B cell (primary cell): Measurements from ENCODE around the gene LIMS2.

ENCODE experiments used
- EZH2 ChIP-seq: IDR thresholded peaks from 2 replicates; pipeline ENCODE4 v1.6.1; 2012; ENCODE audit warnings: borderline replicate concordance, low read depth, mild to moderate bottlenecking, moderate library complexity, low read length; ENCODE audit not compliant: insufficient read depth, poor library complexity, severe bottlenecking
- TF ChIP-seq, protein P1 (sequence below): fragments of 200-600 bp; IDR thresholded peaks from one replicate; pipeline ENCODE4 v1.8.0; 2022; ENCODE audit warnings: antibody characterized with exemption, mild to moderate bottlenecking

DNA sequence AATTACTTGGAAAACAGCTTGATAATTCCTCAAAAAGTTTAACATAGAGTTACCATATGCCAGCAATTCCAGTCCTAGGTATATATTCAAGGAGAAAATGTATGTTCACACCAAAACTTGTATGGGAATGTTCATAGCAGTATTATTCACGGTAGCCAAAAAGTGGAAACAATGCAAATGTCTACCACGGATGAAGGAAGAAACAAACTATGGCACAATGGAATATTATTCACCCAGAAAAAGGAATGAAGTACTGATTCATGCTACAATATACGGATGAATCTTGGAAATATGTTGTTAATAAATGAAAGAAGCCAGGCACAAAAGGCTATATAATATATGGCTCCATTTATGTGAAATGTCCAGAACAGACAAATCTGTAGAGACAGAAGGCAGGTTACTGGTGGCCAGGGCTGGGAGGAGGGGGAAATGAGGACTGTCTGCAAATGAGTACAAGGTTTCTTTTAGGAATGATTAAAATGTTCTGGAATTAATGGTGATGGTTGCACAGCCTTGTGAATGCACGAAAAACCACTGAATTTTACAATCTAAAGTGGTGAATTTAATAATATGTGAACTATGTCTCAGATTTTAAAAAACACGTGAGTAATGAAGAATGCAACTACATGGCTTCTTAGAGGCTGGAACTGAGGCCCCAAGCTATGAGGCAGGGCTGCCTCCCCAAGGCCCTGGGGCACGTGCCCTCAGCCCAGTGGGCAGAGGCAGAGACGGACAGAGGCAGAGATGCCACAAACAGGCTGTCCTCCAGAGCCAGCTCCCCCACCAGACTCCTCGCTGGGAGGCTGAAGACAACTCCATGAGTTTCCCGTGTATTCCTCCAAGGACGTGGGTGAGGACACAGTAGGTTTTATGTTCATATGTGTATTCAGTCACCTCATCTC is 5.0 kb downstream of the LIMS2 start:
- no peak for TF ChIP-seq EZH2
- TF ChIP-seq, protein P1, sequence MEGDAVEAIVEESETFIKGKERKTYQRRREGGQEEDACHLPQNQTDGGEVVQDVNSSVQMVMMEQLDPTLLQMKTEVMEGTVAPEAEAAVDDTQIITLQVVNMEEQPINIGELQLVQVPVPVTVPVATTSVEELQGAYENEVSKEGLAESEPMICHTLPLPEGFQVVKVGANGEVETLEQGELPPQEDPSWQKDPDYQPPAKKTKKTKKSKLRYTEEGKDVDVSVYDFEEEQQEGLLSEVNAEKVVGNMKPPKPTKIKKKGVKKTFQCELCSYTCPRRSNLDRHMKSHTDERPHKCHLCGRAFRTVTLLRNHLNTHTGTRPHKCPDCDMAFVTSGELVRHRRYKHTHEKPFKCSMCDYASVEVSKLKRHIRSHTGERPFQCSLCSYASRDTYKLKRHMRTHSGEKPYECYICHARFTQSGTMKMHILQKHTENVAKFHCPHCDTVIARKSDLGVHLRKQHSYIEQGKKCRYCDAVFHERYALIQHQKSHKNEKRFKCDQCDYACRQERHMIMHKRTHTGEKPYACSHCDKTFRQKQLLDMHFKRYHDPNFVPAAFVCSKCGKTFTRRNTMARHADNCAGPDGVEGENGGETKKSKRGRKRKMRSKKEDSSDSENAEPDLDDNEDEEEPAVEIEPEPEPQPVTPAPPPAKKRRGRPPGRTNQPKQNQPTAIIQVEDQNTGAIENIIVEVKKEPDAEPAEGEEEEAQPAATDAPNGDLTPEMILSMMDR: no peak
